ENCODE data around the gene SIRPB1. TPM values are rescaled to one million over a fixed set of nuclear protein-coding genes. Genes with fewer than 3 reads are reported as not detected.
"Not testable (repeated sequence)": the region's sequence is repeated elsewhere in the genome, so short reads cannot be mapped to it uniquely, and the experiment has no call there.

SIRPB1 gene
- polyA plus RNA-seq, 4 donors: 0.30 to 2.3 (median 1.4) TPM

- no peak for DNase-seq (ENCODE audit: low read depth in 4 of 4, low spot score in 3 of 4)
These were observed 17.9 kb upstream of the SIRPB1 start for GRCh38 chr20:1637755-1638154.

- no peak for DNase-seq (ENCODE audit: low read depth in 4 of 4, low spot score in 3 of 4)
These were observed 17.4 kb upstream of the SIRPB1 start for GRCh38 chr20:1637226-1637625.

GRCh38 chr20:1636621-1637020 lies 16.8 kb upstream of the SIRPB1 start:
- no peak for DNase-seq (ENCODE audit: low read depth in 4 of 4, low spot score in 3 of 4)

- no peak for DNase-seq (ENCODE audit: low read depth in 4 of 4, low spot score in 3 of 4)
These were observed 15.6 kb upstream of the SIRPB1 start for GRCh38 chr20:1635291-1635979.

- DNase-seq (ENCODE audit: low read depth in 4 of 4, low spot score in 3 of 4): no peak
These were observed 13.7 kb upstream of the SIRPB1 start for GRCh38 chr20:1633535-1633934.

GRCh38 chr20:1632178-1632577 lies 12.4 kb upstream of the SIRPB1 start:
- DNase-seq (ENCODE audit: low read depth in 4 of 4, low spot score in 3 of 4): no peak

GRCh38 chr20:1631309-1632151 lies 11.7 kb upstream of the SIRPB1 start:
- no peak for DNase-seq (ENCODE audit: low read depth in 4 of 4, low spot score in 3 of 4)

- DNase-seq (ENCODE audit: low read depth in 4 of 4, low spot score in 3 of 4): no peak
These were observed 10.4 kb upstream of the SIRPB1 start for GRCh38 chr20:1630186-1630585.

- no peak for DNase-seq (ENCODE audit: low read depth in 4 of 4, low spot score in 3 of 4)
These were observed 9.5 kb upstream of the SIRPB1 start for GRCh38 chr20:1629321-1629720.

GRCh38 chr20:1628621-1629020 lies 8.8 kb upstream of the SIRPB1 start:
- no peak for DNase-seq (ENCODE audit: low read depth in 4 of 4, low spot score in 3 of 4)

- DNase-seq (ENCODE audit: low read depth in 4 of 4, low spot score in 3 of 4): no peak
These were observed 7.4 kb upstream of the SIRPB1 start for GRCh38 chr20:1627200-1627550.

GRCh38 chr20:1626528-1627199 lies 6.9 kb upstream of the SIRPB1 start:
- DNase-seq (ENCODE audit: low read depth in 4 of 4, low spot score in 3 of 4): no peak

- no peak for DNase-seq (ENCODE audit: low read depth in 4 of 4, low spot score in 3 of 4)
These were observed 5.4 kb upstream of the SIRPB1 start for GRCh38 chr20:1625083-1625690.

- no peak for DNase-seq (ENCODE audit: low read depth in 4 of 4, low spot score in 3 of 4)
These were observed 3.8 kb upstream of the SIRPB1 start for GRCh38 chr20:1623501-1624205.

- DNase-seq (ENCODE audit: low read depth in 4 of 4, low spot score in 3 of 4): no peak
These were observed 2.6 kb upstream of the SIRPB1 start for GRCh38 chr20:1622450-1622849.

GRCh38 chr20:1621316-1621715 lies 1.5 kb upstream of the SIRPB1 start:
- DNase-seq (ENCODE audit: low read depth in 4 of 4, low spot score in 3 of 4): no peak

GRCh38 chr20:1618954-1619540 lies 762 bp downstream of the SIRPB1 start:
- no peak for DNase-seq (ENCODE audit: low read depth in 4 of 4, low spot score in 3 of 4)

GRCh38 chr20:1618479-1618878 lies 1.3 kb downstream of the SIRPB1 start:
- no peak for DNase-seq (ENCODE audit: low read depth in 4 of 4, low spot score in 3 of 4)

- DNase-seq (ENCODE audit: low read depth in 4 of 4, low spot score in 3 of 4): no peak
These were observed 2.9 kb downstream of the SIRPB1 start for GRCh38 chr20:1616858-1617434.

- DNase-seq (ENCODE audit: low read depth in 4 of 4, low spot score in 3 of 4): not testable (repeated sequence)
These were observed 9.4 kb downstream of the SIRPB1 start for GRCh38 chr20:1610404-1610803.
